NCI-H2196 treated with DMSO at 0.1 percent for 48 hours (cell line): ENCODE results near the gene ARF3.

Source experiments
- DNase-seq: peaks from one replicate; lab custom pipeline; 2025; ENCODE audit not compliant: unreplicated experiment; lab: John Stamatoyannopoulos, UW

Gene ARF3

GRCh38 chr12:48982397-48983080 is 25.3 kb upstream of the ARF3 start:
- no peak for DNase-seq

DNA sequence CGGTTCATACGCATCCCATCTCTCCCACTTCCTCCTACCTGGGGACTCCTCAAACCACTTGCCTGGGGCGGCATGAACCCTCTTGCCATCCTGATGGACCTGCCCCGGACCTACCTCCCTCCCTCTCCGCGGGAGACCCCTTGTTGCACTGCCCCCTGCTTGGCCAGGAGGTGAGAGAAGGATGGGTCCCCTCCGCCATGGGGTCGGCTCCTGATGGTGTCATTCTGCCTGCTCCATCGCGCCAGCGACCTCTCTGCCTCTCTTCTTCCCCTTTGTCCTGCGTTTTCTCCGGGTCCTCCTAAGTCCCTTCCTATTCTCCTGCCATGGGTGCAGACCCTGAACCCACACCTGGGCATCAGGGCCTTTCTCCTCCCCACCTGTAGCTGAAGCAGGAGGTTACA is 24.5 kb upstream of the ARF3 start:
- no peak for DNase-seq

DNA sequence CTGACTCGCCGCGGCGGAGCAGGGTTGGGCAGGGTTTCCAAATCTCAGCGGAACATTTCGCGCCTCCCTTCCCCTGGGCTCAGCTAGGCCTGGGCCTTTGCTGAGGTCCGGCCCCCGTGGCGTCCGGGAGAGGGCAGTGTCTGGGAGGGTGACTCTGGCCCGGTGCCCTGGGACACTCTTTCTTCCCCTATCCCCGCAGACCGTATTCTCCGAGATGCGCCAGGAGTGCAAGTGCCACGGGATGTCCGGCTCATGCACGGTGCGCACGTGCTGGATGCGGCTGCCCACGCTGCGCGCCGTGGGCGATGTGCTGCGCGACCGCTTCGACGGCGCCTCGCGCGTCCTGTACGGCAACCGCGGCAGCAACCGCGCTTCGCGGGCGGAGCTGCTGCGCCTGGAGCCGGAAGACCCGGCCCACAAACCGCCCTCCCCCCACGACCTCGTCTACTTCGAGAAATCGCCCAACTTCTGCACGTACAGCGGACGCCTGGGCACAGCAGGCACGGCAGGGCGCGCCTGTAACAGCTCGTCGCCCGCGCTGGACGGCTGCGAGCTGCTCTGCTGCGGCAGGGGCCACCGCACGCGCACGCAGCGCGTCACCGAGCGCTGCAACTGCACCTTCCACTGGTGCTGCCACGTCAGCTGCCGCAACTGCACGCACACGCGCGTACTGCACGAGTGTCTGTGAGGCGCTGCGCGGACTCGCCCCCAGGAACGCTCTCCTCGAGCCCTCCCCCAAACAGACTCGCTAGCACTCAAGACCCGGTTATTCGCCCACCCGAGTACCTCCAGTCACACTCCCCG is 23.9 kb upstream of the ARF3 start:
- DNase-seq: no peak

DNA sequence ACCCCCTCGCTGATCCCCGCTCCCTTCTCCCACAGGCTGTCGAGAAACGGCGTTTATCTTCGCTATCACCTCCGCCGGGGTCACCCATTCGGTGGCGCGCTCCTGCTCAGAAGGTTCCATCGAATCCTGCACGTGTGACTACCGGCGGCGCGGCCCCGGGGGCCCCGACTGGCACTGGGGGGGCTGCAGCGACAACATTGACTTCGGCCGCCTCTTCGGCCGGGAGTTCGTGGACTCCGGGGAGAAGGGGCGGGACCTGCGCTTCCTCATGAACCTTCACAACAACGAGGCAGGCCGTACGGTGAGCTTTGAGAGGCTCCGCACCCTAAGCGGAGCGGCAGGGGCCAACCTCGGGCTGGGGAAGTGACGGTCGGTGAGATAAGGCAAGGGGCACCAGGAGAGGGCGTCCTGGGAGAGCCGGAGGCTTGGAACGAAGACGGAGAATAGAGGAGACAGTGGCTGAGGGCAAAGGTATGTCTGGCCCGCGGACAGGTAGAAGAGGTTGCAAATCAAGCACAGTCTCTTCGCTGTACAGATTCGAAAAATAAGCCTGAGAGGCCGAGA is 23.2 kb upstream of the ARF3 start:
- no peak for DNase-seq

DNA sequence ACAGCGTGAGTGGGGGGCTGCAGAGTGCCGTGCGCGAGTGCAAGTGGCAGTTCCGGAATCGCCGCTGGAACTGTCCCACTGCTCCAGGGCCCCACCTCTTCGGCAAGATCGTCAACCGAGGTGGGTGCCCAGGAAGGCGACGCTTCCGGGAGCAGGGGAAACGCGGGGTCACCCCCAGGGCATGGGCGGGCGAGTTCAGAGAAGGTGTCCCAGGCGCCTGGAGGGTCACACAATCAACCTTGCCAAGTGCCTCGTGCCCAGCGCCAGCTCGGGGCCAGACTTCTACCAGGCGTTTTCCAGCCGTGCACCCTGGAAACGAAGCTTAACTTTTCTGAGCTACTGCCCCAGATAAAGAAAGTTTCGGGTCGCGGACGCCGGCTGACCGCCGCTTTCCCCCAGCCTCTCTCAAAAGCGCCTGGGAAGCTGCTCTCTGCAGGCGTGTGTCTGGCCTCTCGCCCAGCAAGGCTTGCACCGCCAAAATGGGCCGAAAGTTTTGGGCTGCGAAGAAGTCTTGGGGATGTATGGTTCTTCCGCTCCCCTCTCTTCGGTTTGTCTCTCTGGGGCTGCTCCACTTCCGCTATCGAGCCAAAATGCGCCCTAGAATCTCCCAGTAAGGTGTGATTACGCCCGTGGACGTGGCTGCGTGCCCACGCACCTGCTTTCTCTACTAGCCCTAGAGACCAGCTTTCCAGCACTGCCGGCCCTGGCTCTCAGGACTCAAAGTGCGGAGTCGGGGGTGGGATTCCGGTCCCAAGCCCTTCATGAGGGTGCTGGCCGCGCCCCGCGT is 22.5 kb upstream of the ARF3 start:
- no peak for DNase-seq

DNA sequence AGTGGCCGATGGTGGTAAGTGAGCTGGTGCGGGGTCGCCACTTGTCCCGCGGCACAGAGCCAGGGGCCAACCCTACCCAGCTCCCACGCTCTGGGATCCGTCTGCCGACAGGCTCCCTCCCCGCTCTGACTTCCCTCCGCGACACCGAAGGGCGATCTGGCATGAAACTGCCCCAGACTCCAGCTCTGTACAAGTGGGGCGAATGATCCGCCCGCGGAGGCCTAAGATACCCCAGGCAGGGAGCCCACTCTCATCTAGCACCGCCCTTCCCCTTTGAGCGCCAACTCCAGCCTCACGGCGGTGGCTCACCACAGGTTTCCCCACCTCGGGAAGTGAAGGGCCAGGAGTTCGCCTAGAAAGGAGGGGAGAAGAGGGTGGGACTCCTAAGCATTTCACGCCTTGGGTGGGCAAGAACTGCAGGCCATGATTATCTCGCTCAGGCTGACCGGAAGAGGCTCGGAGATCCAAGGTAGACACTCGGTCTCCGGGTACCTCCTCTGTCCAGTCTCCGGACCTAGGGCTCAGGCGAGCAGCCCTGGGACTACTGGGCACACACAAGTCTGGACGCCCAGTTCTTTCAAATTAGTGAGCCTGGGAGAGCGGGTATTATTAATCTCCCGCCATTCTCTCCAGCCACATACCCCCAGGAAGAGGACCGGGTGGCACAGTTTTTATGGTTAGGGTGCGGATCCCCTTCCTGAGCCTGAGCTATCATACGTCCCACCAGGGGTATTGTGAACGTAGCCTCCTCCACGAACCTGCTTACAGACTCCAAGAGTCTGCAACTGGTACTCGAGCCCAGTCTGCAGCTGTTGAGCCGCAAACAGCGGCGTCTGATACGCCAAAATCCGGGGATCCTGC is 21.7 kb upstream of the ARF3 start:
- no peak for DNase-seq

GRCh38 chr12:48978291-48978740 is 21.0 kb upstream of the ARF3 start, which contains the start of gene WNT1:
TSS of gene WNT1 (plus strand) at chr12:48978322. CDS start at chr12:48978651, 329 bp downstream.
- no peak for DNase-seq

- no peak for DNase-seq
These were observed 20.3 kb upstream of the ARF3 start for GRCh38 chr12:48977290-48978281.

GRCh38 chr12:48973941-48974673 is 16.8 kb upstream of the ARF3 start:
- no peak for DNase-seq

GRCh38 chr12:48973531-48973930 is 16.2 kb upstream of the ARF3 start:
- no peak for DNase-seq

DNA sequence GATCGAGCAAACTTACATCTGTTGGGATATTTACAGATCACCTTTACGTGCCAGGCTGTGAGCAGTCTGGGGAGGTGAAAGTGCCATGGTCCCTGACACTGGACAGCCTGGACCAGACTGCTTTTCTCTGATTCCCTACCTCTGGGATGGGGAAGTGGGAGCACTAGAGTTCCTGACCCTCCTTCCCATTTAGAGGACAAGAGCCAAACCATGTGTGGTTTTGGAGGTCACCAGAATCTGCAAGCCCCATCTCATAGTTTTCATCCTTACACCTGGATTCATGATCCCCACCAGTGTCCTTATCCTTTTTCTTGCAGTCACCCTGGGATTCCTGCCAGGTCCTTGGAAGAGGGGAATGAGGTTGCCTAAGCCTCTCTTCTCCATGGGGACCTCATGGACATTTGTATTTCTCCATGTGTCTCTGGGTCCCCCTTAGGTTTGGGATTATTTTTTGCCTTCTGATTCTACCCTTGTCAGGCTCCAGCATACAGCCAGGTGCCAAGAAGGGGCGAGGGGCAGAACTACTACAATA is 15.7 kb upstream of the ARF3 start:
- no peak for DNase-seq

DNA sequence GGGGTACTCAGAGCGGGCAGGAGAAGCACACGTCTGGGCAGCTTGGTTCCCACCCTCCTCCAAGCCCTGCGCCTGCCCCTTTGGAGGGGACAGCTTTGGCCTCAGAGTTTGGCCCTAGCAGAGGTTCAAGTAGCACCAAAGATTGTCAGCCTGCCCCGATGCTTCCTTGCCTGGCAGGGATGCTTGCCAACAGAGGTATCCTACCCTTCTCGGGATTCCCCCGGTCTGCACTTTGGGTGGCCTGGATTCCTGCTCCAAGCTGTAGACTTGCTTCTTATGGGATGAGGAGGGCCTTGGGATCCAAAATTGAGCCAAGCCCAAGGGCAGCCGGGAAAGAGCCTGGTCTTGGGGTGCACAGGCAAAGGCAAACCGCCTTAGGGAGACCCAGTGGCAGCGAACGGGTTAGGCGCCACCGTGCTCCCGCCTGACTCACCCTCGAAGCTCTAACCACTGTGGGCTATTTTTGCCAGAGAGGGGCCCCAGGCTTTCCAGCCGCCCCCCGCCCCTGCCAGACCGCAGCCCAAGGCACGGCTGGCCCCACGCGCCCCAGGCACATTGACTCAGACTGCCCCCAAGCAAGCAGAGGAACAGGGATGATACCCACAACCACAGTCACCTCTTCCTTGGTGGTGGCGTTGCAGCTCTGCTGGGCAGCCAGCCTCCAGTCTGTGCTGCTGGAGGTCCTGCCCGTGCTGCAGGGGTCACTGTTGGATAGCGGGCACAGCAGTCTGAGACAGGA is 15.1 kb upstream of the ARF3 start:
- no peak for DNase-seq

- no peak for DNase-seq
These were observed 13.5 kb upstream of the ARF3 start for GRCh38 chr12:48970702-48971334.

GRCh38 chr12:48969833-48970701 is 12.8 kb upstream of the ARF3 start:
- DNase-seq: no peak

- no peak for DNase-seq
These were observed 12.0 kb upstream of the ARF3 start for GRCh38 chr12:48969160-48969771.

DNA sequence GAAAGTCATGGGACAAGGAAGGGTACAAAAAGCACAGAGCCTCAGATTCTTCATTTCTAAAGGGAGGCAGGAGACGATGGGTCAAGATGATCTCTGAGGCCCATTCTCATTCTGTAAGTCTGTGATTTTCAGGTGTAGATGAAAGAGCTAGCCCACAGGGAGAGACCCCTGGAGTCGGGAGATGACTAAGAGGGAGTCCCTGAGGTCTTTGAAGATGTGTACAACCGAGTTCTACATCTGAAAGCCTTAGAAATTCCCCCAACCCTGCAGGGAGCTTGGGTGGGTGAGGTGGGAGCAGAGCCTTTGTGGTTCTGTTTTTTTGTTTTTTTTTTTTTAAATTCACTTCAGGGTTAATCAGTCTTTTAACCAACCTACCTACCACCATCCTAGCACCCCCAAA is 11.2 kb upstream of the ARF3 start:
- DNase-seq: no peak
